Measurements from ENCODE around the gene ZNF263.

The ZNF263 gene

GRCh38 chr16:3328104-3328503 lies 44.8 kb downstream of the ZNF263 start:
- H3K4me1 ChIP-seq (ENCODE audit: insufficient read depth, low read length) = no peaks in the 10 kb centered on the region
- no peak for ATAC-seq (ENCODE audit: insufficient read depth, low read depth)
- H3K27ac ChIP-seq (ENCODE audit: low read length) = no peak overlapping the region
- H4K20me1 ChIP-seq (ENCODE audit: insufficient read depth, low read length) = no peaks in the 10 kb centered on the region
- H3K36me3 ChIP-seq (ENCODE audit: insufficient read depth, low read length) = no peaks in the 10 kb centered on the region
- no peaks in the 10 kb centered on the region for H3K27me3 ChIP-seq (ENCODE audit: insufficient read depth, low read length, poor library complexity)
- H3K4me3 ChIP-seq (ENCODE audit: low read depth in 1 of 2, low read length in 2 of 2) = no peak overlapping the region
- no peaks in the 10 kb centered on the region for H3K79me2 ChIP-seq (ENCODE audit: insufficient read depth, low read length)
- no peak for TF ChIP-seq CTCF (IDR thresholded peaks at IDR 0.05; ENCODE audit: borderline replicate concordance, extremely low read depth, low read length, poor library complexity, severe bottlenecking)
- H3K4me2 ChIP-seq (ENCODE audit: insufficient read depth, low read length) = no peak overlapping the region
- H2AFZ ChIP-seq (ENCODE audit: low read depth, low read length) = no peak overlapping the region
- no peak overlapping the region for H3K9ac ChIP-seq (ENCODE audit: low read depth, low read length)
- no peaks in the 10 kb centered on the region for H3K9me3 ChIP-seq (ENCODE audit: insufficient read depth, low read length, severe bottlenecking)
- DNase-seq = no peak

GRCh38 chr16:3328643-3329042 lies 45.4 kb downstream of the ZNF263 start:
- H3K79me2 ChIP-seq (ENCODE audit: insufficient read depth, low read length) = no peaks in the 10 kb centered on the region
- TF ChIP-seq EZH2 (IDR thresholded peaks at IDR 0.05; ENCODE audit: borderline replicate concordance, low read depth, low read length, severe bottlenecking) = no peak
- TF ChIP-seq CTCF (IDR thresholded peaks at IDR 0.05; ENCODE audit: borderline replicate concordance, extremely low read depth, low read length, poor library complexity, severe bottlenecking) = no peak

More at GRCh38 chr16:3328643-3329042, 45.4 kb downstream of the ZNF263 start:
- Histone ChIP-seq H3K4me1 (ENCODE audit: insufficient read depth, low read length) (no peaks in the 10 kb centered on the region), H3K4me3 (ENCODE audit: low read depth in 1 of 2, low read length in 2 of 2) (no peak overlapping the region), H3K9ac (ENCODE audit: low read depth, low read length) (no peak overlapping the region), H3K27ac (ENCODE audit: low read length) (no peak overlapping the region), H2AFZ (ENCODE audit: low read depth, low read length) (no peak overlapping the region), H3K36me3 (ENCODE audit: insufficient read depth, low read length) (no peaks in the 10 kb centered on the region), H4K20me1 (ENCODE audit: insufficient read depth, low read length) (no peaks in the 10 kb centered on the region), H3K27me3 (ENCODE audit: insufficient read depth, low read length, poor library complexity) (no peaks in the 10 kb centered on the region), H3K4me2 (ENCODE audit: insufficient read depth, low read length) (no peak overlapping the region), H3K9me3 (ENCODE audit: insufficient read depth, low read length, severe bottlenecking) (no peaks in the 10 kb centered on the region)
- no peak for DNase-seq
- ATAC-seq (ENCODE audit: insufficient read depth, low read depth) = no peak
